COR-L47 (cell line): ENCODE measurements around the gene TCP1.
"Not testable (repeated sequence)": the region's sequence is repeated elsewhere in the genome, so short reads cannot be mapped to it uniquely, and the experiment has no call there.

Source experiments
- DNase-seq: peaks from one replicate; lab custom pipeline; 2025; lab: John Stamatoyannopoulos, UW

TCP1 gene

DNA sequence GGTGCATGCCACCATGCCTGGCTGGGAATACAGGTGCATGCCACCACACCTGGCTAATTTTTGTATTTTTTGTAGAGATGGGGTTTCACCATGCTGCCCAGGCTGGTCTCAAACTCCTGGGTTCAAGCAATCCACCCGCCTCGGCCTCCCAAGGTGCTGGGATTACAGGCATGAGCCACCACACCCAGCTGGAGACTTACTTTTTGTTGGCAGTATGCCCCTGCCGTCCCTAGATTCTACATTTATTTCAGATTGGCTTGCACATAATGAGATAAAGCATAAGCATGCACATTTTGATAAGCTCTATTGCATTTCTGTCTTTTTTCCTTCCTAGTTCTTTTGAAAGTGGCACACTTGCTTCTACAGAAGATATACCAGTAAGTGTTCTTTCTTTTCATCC, 27.4 kb upstream of the TCP1 start:
- not testable (repeated sequence) for DNase-seq

DNA sequence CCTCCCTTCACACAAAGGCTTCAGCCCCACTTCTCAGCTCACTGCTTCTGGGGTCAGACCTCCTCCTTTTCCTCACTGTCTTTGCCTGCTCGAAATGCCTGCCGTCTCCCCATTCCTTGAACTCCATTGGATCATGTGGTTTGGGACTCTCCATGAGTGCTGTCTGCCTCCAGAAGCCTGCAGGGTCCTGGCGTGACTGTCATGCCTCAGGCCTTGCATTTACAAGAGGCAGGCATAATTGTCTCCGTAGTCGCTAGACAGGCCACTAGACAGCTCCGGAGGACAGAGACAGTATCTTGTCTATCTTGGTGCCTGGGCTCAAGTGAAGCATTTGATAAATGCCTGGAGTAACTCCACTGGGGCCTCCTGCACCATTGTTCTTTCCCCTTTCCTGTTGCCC, 26.0 kb upstream of the TCP1 start:
- no peak for DNase-seq

DNA sequence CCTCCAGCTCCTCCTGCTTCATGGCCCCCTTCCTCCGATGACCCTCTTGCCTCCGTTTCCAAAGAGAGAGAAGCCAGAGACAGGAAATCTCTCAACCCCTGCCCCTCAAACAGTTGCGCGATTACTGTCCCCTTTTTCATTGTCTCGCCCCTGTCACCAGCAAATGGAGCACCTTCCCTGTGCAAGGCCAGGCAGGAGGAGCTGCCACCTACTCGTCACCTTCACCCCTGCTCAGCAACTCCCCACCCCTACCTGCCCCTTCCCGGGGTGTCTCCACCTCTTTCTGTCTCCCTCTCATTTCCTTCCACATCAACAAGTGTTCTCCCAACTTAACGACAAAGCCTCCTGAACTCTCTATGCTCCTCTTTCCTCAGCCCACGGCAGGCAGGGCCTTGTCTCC, 24.4 kb upstream of the TCP1 start:
- DNase-seq, result no peak

DNA sequence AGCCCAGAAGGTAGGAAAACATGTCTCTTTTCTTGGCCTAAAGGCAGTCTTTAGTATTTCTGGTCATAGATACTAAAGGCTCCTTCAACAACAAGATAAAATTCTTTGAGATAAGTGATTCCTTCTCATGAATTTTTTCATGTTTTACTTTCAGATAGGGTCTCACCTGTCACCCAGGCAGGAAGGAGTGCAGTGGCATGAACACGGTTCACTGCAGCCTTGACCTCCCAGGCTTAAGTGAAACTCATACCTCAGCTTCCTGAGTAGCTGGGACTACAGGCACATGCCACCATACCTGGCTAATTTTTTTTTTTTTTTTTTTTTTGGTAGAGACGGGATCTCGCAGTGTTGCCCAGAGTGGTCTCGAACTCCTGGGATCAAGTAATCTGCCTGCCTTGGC, 19.7 kb upstream of the TCP1 start:
- no peak for DNase-seq

DNA sequence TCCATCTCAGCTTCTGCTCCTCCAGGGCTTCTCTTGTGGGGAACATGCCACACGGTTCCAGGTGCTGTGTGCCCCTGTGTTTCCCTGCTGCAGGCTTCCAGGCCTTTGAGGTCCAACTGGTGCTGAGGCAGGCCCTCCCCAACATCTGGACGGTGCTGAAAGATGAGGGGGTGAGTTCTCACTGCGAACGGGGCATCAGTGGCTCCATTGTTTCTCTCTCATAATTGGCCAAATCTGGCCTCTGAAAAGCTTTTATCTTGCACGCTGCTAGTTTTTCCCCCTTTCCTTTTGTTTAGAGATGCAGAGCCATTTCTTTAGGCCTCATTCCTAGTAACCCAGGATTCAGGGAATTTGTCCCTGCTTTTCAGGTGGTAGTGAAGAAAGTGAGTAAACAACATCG, 19.2 kb upstream of the TCP1 start:
- no peak for DNase-seq

DNA sequence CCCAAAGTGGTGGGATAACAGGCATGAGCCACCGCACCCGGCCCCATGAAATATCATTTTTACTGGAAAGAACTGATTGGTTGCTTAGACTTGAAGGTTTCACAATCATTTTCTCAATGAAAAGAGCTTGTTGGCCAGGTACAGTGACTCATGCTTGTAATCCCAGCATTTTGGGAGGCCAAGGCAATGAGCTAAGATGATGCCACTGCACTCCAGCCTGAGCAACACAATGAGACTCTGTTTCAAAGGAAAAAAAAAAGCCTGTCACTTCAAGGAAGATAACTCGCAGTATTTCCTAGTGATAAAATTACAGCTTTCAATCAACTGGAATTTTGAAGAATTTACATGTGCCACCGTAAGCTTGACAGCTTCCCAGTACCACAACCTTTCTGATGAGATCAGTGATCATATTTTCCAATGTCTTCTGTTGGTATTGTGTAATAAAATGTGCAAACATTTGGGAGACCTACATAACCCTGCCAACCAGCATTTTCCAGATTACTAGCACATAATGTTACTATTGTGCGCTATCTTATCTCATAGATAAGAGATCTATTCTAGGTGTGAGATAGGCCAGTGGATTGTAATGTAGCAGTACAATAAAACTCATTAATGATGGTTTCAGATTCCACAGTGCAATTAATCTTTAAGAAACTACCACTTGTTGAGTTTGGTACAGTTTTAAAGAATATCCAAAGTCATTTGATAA, 17.9 kb upstream of the TCP1 start:
- no peak for DNase-seq

DNA sequence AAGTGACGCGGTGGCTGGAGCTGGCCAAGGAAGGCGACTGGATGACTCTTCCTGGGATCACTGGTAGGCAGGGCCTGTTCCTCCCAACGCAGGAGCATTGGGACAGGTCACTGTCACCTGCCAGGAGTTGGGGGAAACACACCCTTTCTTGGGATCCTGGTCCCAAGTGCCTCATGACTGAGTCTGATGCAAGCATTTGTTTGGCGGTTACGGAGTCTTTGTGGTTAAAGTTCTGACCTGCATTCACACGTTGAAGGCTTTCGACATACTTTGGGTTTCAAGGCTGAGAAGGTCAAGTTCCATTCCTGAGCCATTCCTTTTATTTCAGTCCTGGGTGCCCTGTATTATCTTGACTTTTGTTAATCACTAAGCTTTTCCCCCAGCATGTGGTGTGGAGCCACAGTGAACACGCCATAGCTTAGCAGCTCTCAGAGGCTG, 16.6 kb upstream of the TCP1 start:
- DNase-seq, result no peak

DNA sequence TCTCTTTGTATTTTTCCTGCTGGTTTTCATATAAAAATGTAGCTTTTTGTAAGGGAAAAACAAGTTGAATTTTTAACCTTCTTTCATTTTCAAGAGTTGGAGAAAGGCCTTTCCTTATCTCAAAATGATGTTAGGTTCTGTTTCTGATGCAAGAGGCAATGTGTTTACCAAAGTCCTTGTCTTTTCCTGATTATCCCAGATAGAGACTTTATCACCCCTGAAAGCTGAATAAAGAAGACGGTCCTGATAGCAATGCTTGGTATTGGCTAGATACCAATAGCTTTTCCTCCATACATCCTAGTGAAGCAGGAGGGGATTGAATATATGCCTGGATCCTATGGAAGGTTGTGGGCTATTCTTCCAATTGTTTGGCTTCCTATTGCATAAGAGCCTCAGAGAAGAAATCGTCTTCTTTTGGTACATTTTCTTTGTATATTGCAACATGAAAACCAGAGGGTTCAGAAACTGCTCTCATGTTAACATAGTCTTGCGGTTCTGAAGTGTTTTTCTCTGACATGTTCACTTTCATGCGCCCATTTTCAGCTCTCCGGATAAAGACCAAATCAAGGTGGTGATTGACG, 16.1 kb upstream of the TCP1 start:
- DNase-seq, result no peak

DNA sequence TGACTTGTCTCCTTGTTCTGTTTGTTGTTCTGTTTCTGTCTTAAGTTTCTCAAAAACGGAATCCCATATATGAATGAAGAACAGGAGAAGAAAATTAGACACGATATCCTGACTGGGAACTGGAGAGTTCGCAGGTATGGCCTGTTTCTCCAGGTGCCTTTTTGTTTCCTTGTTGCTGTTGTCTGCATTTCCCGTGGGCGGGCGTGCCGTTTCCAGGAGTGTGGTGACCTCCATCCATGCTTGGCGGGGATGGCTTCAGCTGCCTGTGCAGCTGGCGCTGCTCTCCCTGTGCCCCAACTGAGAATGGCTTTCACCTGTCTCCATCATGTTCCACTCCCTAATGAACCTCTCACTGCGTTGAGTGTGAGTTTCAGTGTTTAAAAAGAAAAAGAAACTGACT, 15.1 kb upstream of the TCP1 start:
- no peak for DNase-seq

DNA sequence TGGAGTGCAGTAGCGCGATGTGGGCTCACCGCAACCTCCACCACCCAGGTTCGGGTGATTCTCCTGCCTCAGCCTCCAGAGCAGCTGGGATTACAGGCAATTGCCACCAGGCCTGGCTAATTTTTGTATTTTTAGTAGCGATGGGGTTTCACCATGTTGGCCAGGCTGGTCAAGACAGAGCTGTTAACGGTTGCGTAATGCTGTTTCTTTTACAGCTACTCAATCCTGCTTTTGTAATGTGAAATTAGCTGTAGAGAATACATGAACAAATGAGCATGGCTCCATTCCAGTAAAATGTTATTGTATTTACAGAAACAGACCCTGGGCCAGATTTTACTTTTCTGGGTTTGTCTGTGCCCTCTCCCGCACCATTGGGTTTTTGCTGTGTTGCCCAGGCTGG, 12.5 kb upstream of the TCP1 start:
- no peak for DNase-seq

DNA sequence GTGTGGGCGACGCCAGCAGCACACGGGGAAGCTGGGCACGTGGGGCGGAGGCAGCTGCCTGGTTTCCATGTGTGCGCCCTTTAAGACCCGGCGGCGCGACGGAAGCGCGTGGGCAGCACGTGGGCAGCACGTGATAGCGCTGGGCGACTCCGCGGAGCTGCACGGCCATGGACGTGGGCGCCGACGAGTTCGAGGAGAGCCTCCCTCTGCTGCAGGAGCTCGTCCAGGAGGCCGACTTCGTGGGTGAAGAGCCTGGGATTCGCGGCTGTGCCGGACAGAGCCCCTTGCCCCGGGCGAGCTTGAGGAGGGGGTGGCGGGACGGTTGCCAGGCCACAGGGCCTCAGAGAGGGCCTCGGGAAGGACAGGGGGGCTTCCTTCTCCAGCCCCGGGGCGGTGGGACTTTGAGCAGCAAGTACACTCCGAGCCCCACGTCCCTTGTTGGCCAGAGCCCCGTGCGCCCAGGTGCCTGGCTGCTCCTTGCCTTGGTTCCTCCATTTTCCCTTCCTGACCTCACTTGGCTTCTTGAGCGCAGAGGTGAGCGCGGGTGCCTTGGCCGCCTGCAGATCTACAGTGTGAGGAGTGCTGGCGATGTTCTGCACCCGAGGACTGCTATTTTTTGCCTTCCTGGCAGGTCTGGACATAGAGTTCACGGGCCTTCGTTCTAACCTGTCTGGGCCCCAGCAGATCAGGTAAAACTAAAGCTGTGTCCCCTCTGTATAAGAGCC, 10.9 kb upstream of the TCP1 start, which contains the start of gene PNLDC1:
Gene PNLDC1, plus strand, starts transcription at position 136 of the 725 bp plus-strand sequence. Its CDS starts 32 bp downstream, at position 168.
- DNase-seq, result no peak

DNA sequence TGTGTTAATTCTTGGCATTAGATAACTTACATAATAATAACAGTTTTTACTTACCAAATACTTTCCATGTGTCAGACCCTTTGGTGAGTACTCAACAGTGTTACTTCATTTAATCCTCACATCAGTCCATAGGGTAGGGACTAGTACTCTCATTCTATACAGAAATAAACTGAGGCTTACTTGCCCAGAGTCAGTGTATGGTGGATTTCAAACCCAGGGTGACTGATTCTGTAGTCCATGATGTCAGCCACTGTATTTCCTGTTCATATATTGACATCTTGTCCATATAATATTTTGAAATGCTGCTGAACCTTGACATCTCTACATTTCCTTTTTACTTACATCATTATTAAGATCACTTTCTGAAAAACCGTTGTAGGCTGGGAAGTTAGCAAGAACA, 8.2 kb upstream of the TCP1 start:
- DNase-seq, result no peak

DNA sequence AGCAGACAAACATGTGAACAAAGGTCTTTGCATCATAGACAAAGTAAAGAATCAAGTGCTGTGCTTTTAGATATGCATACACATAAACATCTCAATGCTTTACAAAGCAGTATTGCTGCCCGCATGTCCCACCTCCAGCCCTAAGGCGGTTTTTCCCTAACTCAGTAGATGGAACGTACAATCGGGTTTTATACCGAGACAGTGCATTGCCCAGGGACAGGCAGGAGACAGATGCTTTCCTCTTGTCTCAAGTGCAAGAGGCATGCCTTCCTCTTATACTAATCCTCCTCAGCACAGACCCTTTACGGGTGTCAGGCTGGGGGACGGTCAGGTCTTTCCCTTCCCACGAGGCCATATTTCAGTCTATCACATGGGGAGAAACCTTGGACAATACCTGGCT, 5.6 kb upstream of the TCP1 start:
- not testable (repeated sequence) for DNase-seq

DNA sequence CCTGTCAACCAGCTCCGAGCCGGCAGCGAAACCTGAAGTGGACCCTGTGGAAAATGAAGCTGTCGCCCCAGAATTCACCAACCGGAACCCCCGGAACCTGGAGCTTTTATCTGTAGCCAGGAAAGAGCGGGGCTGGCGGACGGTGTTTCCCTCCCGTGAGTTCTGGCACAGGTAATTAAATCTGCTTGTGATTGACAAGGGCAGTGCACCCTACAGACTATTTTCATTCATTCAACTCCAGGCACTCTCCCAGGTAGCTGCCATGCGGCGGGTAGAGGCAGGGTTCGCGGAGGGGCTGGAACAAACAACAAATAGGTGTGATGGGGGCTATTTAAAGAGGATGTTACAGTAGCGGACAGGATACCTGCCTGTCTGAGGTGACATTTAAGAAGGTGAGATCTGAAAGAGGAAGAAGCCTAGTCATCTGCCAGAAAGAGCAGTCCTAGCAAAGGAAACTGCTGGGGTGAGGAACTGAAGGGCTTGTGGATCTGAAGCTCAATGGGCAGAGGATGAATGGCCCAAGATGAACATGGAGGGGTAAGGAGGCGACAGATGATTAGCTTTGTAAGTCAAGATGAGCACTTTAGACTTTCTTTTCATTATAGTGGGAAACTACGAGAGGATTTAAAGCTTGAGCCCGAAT, 1.7 kb upstream of the TCP1 start:
- no peak for DNase-seq

DNA sequence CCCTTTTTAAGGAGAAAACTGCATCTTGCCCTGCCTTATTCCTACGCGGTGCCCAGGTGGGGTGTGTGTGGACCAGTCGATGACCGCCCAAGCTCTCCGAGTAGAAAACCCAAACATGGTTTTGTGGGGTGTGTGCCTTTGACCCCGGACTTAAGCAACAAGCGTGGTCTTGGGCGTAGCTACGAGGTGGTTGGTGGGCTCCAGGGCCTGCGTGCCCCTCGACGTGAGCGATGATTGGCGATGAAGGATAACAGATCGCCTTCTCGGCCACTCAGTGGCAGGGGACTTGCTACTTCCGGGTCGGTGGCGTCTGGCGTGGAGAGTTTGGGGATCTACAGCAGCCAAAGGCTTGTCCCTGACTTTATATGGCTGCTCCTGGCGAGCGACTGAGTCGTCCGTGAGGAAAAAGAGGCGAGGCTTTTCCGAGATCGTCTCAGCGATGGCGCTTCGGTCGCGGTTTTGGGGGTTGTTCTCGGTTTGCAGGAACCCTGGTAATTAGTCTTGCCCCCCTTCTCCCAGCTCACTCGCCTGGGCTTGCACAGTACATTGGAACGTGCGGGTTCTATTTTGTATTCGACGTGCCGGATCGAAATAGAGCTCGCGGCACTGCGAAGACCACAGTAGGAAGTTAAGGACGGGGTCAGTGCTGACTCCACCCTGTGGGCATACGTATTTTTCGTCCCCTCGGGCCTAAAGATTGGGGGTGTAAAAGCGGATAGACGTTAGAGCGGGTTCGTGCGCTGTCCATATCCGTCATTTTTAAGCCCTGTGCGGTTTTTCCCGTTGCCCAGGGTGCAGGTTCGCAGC, 950 bp upstream of the TCP1 start, which contains the start of gene MRPL18:
Gene MRPL18, plus strand, starts transcription at position 319 of the 807 bp plus-strand sequence. Its CDS starts 121 bp downstream, at position 440.
- peak; percentile 60 for DNase-seq

DNA sequence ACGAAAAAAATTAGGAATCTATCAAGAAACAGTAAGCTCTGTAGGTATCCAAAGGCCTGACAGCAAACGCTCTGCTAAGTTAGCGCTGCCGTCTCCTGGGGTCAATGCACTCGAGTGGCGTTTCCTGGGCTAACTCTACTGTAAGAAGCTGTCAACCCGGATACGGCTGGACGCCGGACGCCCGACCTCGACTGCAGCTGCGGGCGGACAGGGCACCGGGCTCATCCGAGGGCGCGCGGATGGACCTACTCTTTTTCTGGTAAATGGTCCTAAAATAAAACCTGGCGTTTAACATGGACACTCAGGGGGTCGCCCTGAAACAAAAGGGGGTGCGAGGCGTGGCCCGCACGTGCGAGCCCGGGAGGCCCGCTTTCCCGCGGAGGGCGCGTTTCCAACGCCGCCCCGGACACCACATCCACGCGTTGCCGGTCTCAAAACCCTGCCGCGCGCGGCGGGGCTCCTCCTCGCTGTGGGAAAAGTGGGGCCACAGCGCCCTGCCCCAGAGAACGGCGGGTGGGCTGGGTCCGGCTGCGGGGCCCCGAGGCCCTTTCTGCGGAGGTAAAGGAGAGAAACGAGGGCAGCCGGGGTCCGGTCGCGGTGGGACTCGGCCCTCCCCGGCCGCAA, 537 bp downstream of the TCP1 start:
- DNase-seq, result no peak

DNA sequence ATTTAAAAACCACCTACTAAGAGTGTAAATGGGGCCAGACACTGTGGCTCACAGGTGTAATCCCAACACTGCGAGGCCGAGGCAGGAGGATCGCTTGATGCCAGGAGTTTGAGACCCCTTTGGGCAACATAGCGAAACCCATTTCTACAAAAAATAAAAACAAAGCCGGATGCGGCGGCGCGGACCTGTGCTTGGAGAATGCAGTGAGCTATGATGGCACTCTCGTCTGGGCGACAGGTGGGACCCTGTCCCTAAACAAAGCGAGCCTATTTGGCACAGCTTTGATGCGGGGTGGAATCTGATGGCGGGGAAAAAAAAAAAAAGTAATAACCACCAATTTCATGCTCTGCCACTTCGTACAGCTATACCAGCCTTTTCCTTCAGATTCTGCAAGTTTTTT, 1.1 kb downstream of the TCP1 start:
- DNase-seq, result no peak

DNA sequence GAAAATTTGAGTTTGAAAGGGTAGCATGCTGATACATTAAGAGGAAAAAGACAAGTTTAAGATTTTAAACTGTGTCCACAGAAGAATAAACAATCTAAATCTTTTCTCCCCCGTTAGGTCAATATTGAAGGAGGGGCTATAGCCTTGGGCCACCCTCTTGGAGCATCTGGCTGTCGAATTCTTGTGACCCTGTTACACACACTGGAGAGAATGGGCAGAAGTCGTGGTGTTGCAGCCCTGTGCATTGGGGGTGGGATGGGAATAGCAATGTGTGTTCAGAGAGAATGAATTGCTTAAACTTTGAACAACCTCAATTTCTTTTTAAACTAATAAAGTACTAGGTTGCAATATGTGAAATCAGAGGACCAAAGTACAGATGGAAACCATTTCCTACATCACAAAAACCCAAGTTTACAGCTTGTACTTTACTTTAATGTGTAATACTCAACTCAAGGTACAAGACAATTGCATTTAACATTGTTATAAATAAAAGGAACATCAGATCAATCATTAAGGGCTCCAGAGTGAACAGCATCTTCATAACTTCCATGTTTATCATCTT, 10.8 kb downstream of the TCP1 start:
- no peak for DNase-seq

DNA sequence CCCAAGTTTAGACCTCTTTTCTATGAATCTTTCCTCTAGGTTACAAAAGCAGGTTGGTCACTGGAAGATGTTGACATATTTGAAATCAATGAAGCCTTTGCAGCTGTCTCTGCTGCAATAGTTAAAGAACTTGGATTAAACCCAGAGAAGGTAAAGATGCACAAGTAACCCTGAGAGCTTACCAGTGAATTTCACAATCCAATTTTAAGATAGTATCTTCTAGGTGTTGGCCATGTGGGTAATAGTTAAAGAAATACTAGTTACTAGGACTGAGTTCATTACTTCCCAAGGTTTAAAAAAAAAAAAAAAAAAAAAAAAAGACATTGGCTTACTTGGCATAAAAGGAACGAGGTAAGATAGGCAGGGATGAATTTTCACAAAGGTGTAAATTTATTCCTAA, 11.3 kb downstream of the TCP1 start:
- no peak for DNase-seq

DNA sequence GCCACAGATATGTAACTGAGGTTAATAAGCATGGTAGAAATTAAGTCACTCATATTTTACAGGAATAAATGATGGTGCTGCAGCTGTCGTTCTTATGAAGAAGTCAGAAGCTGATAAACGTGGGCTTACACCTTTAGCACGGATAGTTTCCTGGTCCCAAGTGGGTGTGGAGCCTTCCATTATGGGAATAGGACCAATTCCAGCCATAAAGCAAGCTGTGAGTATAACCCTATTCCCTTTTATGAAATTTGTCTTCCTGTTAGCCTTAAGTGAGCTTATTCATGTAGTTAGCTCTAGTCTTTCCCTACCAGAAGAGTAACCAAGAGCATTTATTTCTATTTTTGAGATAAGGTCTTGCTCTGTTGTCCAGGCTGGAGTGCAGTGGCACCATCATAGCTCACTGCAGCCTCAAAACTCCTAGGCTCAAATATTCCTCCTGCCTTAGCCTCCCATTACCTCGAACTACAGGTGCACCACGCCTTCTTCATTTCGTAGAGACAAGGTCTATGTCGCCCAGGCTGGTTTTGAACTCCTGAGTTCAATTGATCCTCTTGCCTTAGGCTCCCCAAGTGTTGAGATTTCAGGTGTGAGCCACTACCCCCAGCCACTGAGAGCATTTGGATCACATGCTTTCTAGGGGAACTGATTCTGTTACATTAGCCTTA, 12.0 kb downstream of the TCP1 start:
- DNase-seq, result no peak
